HG02884 (cell line): Measurements from ENCODE around the gene CAMK4.
A peak's percentile ranks its signal among the peaks of the same experiment; 100 is the strongest.
"Not testable (repeated sequence)": the region's sequence is repeated elsewhere in the genome, so short reads cannot be mapped to it uniquely, and the experiment has no call there.

Source experiments
- ATAC-seq: cut with Tn5 transposase; IDR thresholded peaks from one replicate; pipeline ENCODE4 v1.9.1; 2021; ENCODE audit warnings: mild to moderate bottlenecking, moderate library complexity; ENCODE audit not compliant: unreplicated experiment

Gene CAMK4

DNA sequence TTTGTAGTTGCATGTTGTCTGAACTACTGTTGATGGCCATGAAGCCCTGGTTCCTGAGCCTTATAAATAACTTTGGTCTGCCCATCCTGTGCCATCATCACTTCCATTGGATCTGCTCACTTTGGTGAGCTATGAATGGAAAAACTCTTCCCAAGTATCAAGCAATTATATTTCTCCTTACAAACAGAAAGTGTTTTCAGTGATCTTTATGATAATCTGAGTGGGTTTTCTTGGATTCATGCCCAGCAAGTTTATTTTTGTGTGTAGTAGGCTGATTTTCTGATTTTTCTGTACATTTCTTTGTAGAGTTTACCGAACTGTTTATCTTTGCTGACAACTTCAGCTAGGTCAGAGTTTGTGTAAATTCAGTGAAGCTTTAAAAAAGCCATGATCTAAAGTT, 31.0 kb downstream of the CAMK4 start:
- peak; percentile 14 for ATAC-seq

DNA sequence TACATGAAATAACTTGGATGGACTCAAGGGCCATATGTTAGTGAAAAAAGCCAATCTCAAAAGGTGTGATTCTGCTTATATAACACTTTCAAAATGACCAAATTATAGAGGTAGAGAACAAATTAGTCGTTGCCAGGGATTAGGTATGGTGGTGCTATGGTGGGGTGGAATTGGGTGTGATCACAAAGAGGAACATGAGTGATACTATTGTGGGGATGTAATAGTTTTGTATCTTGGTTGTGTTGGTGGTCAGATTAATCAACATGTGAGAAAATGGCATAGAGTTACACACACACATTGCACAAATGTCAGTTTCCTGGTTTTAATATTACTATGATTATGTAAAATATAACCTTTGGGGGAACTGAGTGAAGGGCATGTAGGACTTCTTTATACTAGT, 31.9 kb downstream of the CAMK4 start:
- no peak for ATAC-seq

GRCh38 chr5:111257610-111258009, 33.4 kb downstream of the CAMK4 start:
- ATAC-seq: not testable (repeated sequence)

GRCh38 chr5:111259636-111260035, 35.5 kb downstream of the CAMK4 start:
- ATAC-seq: no peak

- no peak for ATAC-seq
Observed at GRCh38 chr5:111261610-111262009, 37.4 kb downstream of the CAMK4 start.

GRCh38 chr5:111262153-111262552, 38.0 kb downstream of the CAMK4 start:
- no peak for ATAC-seq

DNA sequence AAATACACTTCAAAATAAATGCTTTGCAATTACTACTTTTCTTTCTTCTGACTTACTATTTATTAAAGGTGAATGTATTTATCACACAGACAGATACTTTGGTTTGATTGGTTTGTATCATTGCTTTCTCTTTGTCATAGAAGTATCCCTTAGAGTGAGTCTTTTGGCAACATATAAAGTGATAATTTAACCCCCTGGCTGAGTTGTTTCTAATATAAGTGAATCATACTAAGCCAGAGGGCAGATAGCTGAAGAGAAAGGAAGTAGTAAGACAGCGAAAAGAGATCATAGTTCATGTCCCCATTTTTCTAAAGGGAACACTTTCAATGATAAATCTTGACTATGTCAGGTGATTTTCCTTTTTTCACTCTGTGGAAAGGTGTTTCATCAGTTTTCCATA, 38.6 kb downstream of the CAMK4 start:
- no peak for ATAC-seq

DNA sequence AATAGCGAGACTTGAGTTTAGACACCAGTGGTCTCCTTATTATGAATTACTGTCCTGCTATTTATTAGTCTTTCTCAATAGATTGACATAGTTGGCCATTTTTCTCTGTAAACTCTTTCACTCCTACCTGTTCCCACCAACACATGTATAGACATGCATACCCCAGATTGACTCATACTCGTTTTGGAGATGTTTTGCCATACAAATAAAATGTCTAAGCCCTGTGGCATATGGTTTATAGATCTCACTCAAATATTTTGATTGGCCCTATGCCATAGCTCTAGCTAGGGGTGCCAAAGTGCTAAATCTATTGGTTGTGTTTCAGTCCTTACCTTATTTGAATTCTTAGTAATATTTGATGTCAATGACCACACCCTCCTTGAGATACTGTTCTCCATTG, 42.3 kb downstream of the CAMK4 start:
- ATAC-seq: no peak

DNA sequence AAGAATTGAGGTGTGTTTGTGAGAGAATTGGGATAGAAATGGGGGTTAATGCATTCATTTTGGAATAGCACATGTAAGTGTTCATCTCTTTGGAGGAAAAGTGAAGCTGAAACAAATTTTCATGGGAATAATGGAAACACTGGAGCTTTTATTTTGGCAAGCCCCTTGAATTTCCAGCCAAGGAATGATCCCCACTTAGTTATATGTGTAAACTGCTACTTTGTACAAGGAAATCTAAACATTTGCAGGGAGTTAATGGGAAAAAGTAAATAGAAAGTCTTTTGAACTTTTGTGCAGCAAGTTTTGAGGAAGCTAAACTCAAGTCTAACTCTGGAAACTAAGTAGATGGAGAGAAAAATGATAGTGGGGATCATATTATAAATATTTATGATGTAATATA, 44.1 kb downstream of the CAMK4 start:
- no peak for ATAC-seq

GRCh38 chr5:111271885-111272284, 47.7 kb downstream of the CAMK4 start:
- ATAC-seq: no peak

DNA sequence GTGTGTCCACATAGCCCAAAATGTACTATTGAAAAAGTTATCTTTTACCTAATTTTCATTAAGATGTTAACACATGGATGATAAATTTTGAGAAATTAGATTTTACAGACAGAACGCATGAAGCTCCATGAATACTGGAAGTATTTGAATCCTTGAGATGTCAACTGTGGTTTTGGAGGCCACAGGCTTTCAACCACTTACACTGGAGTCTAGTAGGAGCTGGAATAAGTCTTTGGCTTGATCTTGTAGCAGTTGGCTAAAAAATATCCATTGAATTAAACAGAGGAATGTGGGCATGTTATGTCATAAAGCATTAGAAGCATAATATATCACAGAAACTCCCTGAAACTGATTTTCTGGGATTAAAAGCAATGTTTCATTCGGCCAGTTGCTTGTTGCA, 52.9 kb downstream of the CAMK4 start:
- no peak for ATAC-seq

DNA sequence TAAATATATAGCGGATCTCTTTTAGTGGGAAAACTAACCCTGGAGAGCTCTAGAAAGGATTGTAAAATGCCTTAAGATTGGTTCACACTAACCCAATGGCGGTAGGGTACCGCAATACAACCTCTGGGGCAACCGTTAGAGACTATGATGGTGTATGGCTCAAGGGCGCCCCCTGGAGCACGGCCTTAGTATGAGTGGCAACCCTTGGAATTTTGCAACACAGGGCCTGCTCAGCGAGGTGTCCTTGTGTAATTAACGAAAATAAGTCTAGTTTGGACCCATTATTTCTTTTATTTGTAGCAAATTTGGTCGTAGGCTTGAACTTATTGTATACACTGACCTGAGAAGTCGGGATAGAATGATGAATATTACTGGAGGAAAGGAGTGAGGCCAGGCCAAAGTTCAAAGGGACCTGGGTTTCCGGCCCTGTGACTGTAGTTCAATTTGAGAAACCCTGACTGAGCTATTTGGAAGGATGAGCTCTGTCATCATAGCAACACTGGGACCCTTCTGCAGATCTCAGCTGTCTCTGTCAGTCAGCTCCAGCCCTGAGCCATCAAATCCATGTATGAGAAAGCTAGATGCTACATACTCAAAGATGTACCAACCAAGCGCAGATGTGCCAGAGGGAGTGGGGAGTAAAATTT, 54.8 kb downstream of the CAMK4 start:
- peak; percentile 85 for ATAC-seq

GRCh38 chr5:111280282-111280951, 56.2 kb downstream of the CAMK4 start:
- ATAC-seq: peak; percentile 40

- ATAC-seq: no peak
Observed at GRCh38 chr5:111282798-111283197, 58.6 kb downstream of the CAMK4 start.

GRCh38 chr5:111284825-111285224, 60.6 kb downstream of the CAMK4 start:
- ATAC-seq: no peak

DNA sequence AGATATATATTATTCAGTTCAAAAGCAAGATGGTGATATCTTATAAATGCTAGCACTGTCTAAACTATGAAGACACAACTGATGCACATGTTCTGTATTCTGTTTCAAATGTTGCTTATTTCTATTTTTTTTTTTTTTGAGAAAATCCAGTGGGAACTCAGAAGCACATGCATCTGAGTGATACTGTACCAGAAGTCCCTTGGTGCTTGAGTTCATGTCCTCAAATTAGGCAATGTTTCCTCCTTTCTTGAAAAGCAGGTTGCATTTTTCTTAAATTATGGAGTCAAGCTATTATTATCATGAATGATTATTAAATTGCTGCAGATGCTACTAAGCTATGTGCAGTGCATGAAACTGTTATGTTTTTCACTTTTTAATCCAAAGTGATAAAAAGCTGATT, 70.4 kb downstream of the CAMK4 start:
- no peak for ATAC-seq

- ATAC-seq: no peak
Observed at GRCh38 chr5:111295649-111296048, 71.5 kb downstream of the CAMK4 start.

DNA sequence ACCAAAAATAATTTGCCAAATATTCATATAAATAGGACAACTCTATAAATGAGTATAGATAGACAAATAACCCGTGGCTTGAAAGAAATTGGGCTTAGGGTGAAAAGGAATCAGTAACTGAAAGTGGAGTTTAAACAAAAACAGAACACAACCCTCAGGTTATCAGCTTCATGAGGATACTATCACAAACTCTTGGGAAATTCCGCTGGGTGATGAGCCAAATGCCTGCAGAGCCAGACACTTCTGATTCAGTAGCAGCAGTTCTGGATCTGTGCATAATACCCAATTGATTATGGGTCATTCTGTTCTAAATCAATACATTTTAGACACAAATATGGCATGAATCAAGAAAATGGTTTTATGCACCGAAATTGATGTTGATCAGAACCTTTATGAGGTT, 72.4 kb downstream of the CAMK4 start:
- ATAC-seq: no peak

DNA sequence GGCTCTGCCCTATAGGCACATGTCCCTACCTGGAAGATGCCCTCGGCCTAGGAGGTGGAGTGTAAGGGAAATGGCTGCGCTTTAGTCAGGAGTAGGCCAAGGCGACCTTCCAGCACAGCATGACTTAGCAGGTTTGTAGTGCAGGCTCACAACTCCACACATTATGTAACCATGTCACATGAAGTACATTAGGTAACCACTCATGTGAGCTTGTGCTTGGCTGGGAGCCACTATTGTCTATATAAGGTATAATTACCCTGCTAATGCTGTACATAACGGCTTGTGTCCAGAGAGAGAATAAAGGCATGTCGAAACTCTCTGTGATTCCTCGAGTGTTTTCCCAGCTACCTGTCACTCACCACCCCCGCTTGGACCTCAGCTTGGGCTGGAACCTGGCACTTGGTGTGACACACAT, 74.9 kb downstream of the CAMK4 start:
- no peak for ATAC-seq

DNA sequence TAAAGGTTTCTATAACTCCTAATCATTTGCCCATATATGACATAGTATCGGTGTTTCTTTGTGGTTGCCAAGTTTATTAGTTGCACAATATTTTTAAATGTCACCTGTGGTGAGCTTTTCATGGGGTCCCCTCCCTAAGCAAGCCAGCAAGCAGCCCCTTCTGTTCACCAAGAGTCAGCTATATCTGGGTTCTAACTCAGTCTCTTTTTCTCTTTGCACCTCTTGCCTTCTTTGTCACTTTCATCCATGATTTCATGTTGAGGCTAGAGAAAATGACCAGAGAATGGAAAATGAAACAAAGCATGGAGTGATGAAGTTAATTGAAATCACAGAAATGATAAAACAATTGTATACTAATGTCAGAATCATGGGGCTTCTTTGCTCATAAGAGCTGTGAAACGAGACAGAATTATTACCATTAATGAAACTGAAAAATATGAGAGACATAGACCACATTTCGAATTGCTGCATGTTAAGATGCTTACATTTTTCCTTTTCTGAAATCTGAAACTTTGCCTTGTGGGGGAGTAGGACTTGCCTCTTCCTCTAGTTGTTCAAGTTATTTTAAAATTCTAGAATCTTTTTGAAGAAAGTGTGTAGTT, 75.7 kb downstream of the CAMK4 start:
- ATAC-seq: no peak

DNA sequence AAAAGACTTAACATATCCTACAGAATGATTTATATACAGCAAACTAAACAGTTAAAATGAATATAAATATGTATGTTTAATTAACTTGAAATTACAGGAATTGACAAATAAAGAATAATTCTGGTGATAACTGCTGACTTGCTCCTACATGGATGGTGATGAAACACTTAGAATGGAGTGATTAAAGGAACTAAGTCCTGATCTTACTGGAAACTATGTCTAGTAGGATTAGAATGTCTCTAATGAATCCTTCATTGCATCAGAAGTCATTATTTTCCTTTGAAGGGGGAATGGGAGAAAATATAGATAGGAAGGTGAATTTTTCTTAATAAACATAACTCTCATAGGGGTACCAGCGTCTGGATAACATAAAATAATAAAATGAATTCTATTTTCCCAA, 77.1 kb downstream of the CAMK4 start:
- no peak for ATAC-seq

DNA sequence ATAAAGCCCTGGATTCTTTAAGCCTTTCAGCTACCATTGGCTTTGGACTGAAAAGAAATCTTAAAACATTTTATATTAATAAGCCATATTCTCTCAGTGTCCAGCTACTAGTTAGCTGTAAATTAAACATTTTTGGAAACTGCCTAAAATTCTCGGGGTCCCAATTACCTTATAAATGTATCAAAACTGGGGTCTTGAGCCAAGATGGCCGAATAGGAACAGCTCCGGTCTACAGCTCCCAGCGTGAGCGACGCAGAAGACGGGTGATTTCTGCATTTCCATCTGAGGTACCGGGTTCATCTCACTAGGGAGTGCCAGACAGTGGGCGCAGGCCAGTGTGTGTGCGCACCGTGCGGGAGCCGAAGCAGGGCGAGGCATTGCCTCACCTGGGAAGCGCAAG, 77.9 kb downstream of the CAMK4 start:
- ATAC-seq: not testable (repeated sequence)
